ENCODE results near the gene AGBL1. TPM values are rescaled to one million over a fixed set of nuclear protein-coding genes. Genes with fewer than 3 reads are reported as not detected.
A peak's percentile ranks its signal among the peaks of the same experiment; 100 is the strongest.

AGBL1 gene
- total RNA-seq, 1 experiment from 2014 or later, result not detected

GRCh38 chr15:86077070-86077469 is 2.6 kb upstream of the AGBL1 start:
- H2AK5ac ChIP-seq (ENCODE audit: insufficient read length, low read length), result no peak overlapping the region
- H3K9me3 ChIP-seq (ENCODE audit: control insufficient read depth, low read depth, low read length), result no peaks in the 10 kb centered on the region
- no peaks in the 10 kb centered on the region for H3K79me1 ChIP-seq (ENCODE audit: insufficient read depth, low read depth, low read length, poor library complexity, severe bottlenecking)
- H3K14ac ChIP-seq (ENCODE audit: insufficient read depth, low read length), result no peak overlapping the region
- no peak overlapping the region for H3K4ac ChIP-seq (ENCODE audit: low read depth, low read length)
- no peaks in the 10 kb centered on the region for H3K79me2 ChIP-seq (ENCODE audit: insufficient read depth, low read length)
- no peaks in the 10 kb centered on the region for H4K20me1 ChIP-seq (ENCODE audit: control insufficient read depth, insufficient read depth, insufficient read length)
- no peak overlapping the region for H2AFZ ChIP-seq (ENCODE audit: low read length)
- no peak overlapping the region for H3K23ac ChIP-seq (ENCODE audit: insufficient read length, low read depth, low read length)
- H2BK5ac ChIP-seq (ENCODE audit: insufficient read length, low read length), result no peak overlapping the region
- Mint-ChIP-seq H3K4me3 (no peak overlapping the region), H3K36me3 (ENCODE audit: insufficient read depth in 1 of 3, low read depth in 3 of 3) (no peaks in the 10 kb centered on the region), H3K9me3 (no peaks in the 10 kb centered on the region), H3K4me1 (peaks cover 47 to 51% of the 10 kb centered on the region in 2 experiments), H3K27me3 (ENCODE audit: low read depth) (no peaks in the 10 kb centered on the region), H3K27ac (no peak overlapping the region; a peak in 1 of 7 replicates)
- H3K4me2 ChIP-seq (ENCODE audit: insufficient read depth, insufficient read length, low read length), result no peak overlapping the region
- no peak overlapping the region for H2BK120ac ChIP-seq (ENCODE audit: low read depth, low read length, poor library complexity, severe bottlenecking)
- no peak overlapping the region for H3K27ac ChIP-seq (ENCODE audit: insufficient read length, low read depth, low read length)
- no peak overlapping the region for H3K56ac ChIP-seq (ENCODE audit: insufficient read length, low read depth, low read length)
- no peak overlapping the region for H4K5ac ChIP-seq (ENCODE audit: insufficient read length, low read depth, low read length)
- no peak overlapping the region for H4K91ac ChIP-seq (ENCODE audit: insufficient read length, low read depth, low read length)
- H3T11ph ChIP-seq (ENCODE audit: low read length), result no peak overlapping the region
- no CpG with 5 or more reads among the region's 2 CpGs for WGBS (ENCODE audit: extremely low coverage, insufficient read length, low lambda C conversion rate)
- no peaks in the 10 kb centered on the region for H3K27me3 ChIP-seq (ENCODE audit: insufficient read depth, low read length)
- H3K4me1 ChIP-seq (ENCODE audit: insufficient read depth, low read length), result peaks cover 2% of the 10 kb centered on the region; the same call in 1 of the 2 replicates
- no peak overlapping the region for H3K9ac ChIP-seq (ENCODE audit: extremely low read depth, insufficient read length, low read length)
- H3K23me2 ChIP-seq (ENCODE audit: insufficient read length, low read depth, low read length, poor library complexity, severe bottlenecking), result no peaks in the 10 kb centered on the region
- H2BK20ac ChIP-seq (ENCODE audit: low read depth, low read length, poor library complexity, severe bottlenecking), result no peak overlapping the region
- DNase-seq, result no peak
- no peak overlapping the region for H4K8ac ChIP-seq (replicated peaks; ENCODE audit: insufficient read length, low read depth, low read length)
- no peak overlapping the region for H2BK15ac ChIP-seq (ENCODE audit: low read depth, low read length)
- H3K18ac ChIP-seq (ENCODE audit: insufficient read length, low read depth, low read length), result no peak overlapping the region
- TF ChIP-seq CTCF (conservative IDR thresholded peaks at IDR 0.05), result peak; percentile 39
- H2BK12ac ChIP-seq (ENCODE audit: insufficient read length, low read depth, low read length), result no peak overlapping the region

Data from H9 (cell line).